ENCODE data around the gene MCU. TPM values are rescaled to one million over a fixed set of nuclear protein-coding genes. Genes with fewer than 3 reads are reported as not detected.
"Not testable (repeated sequence)": the region's sequence is repeated elsewhere in the genome, so short reads cannot be mapped to it uniquely, and the experiment has no call there.

MCU gene
- total RNA-seq, 2 experiments from 2014 or later, result 9.4 to 9.9 TPM

DNA sequence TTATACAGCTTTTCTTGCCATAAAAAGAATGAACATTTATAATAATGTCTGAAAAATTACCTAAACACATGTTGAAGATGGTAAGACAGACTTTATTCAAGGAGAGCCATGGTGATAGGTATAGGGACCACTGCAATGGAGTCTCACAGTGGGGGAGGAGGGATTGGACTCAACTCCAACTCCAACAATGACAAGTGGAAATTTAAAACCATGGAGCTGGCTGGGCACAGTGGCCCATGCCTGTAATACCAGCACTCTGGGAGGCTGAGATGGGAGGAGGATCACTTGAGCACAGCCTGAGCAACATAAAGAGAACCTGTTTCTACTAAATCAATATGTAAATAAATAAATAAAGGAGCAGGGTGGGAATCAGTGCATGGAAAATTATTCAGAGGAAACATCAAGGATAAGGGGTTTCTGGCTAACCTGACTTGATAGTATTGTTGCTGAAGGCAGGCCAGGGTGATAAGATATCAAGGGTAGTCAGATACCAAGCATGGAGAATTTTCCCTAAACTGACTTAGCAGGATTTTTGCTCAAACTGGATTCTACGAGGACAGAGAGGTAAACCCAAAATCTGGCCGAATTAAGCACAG lies 46.6 kb upstream of the MCU start:
- intact Hi-C loops (cut with micrococcal nuclease; ENCODE audit: unreplicated experiment), result no loop called here
- no peaks in the 10 kb centered on the region for H3K9me2 ChIP-seq (ENCODE audit: insufficient read depth, low read length)
- DNase-seq (ENCODE audit: low spot score), result no peak
- no peaks in the 10 kb centered on the region for H4K20me1 ChIP-seq (ENCODE audit: insufficient read depth, low read length)
- no peak overlapping the region for H2AFZ ChIP-seq (ENCODE audit: low read length)
- no peak for TF ChIP-seq EZH2phosphoT487 (IDR thresholded peaks at IDR 0.05; ENCODE audit: borderline replicate concordance, low read depth, low read length)
- TF ChIP-seq, protein P1, sequence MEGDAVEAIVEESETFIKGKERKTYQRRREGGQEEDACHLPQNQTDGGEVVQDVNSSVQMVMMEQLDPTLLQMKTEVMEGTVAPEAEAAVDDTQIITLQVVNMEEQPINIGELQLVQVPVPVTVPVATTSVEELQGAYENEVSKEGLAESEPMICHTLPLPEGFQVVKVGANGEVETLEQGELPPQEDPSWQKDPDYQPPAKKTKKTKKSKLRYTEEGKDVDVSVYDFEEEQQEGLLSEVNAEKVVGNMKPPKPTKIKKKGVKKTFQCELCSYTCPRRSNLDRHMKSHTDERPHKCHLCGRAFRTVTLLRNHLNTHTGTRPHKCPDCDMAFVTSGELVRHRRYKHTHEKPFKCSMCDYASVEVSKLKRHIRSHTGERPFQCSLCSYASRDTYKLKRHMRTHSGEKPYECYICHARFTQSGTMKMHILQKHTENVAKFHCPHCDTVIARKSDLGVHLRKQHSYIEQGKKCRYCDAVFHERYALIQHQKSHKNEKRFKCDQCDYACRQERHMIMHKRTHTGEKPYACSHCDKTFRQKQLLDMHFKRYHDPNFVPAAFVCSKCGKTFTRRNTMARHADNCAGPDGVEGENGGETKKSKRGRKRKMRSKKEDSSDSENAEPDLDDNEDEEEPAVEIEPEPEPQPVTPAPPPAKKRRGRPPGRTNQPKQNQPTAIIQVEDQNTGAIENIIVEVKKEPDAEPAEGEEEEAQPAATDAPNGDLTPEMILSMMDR (conservative IDR thresholded peaks at IDR 0.05; ENCODE audit: low read length), result no peak
- H3K4me3 ChIP-seq (ENCODE audit: low read depth, low read length, poor library complexity, severe bottlenecking), result no peak overlapping the region
- no peaks in the 10 kb centered on the region for H3K4me1 ChIP-seq (ENCODE audit: insufficient read depth, low read length, poor library complexity, severe bottlenecking)
- no peak overlapping the region for H3K27ac ChIP-seq (ENCODE audit: low read depth, low read length, poor library complexity, severe bottlenecking)
- no peak overlapping the region for H3K4me2 ChIP-seq (ENCODE audit: low read length)
- POLR2A ChIA-PET, result interaction anchor here (0.5 to 0.9 kb wide), 3 partner anchors 11 to 451 kb away, joined by 3 to 4 read pairs (median 3); partner anchors contain the start of gene P4HA1
- BruUV-seq (replicated peaks), result no TSS peak
- H3K9me3 ChIP-seq (ENCODE audit: low read length), result no peaks in the 10 kb centered on the region
- CTCF ChIA-PET (ENCODE audit: unreplicated experiment), result no interaction called here
- H3K36me3 ChIP-seq (ENCODE audit: insufficient read depth, low read length), result no peaks in the 10 kb centered on the region
- no peaks in the 10 kb centered on the region for H3K79me2 ChIP-seq (ENCODE audit: insufficient read depth, low read depth, low read length)

GRCh38 chr10:72646971-72647370 lies 45.0 kb upstream of the MCU start:
- H3K36me3 ChIP-seq (ENCODE audit: insufficient read depth, low read length); H3K9me3 ChIP-seq (ENCODE audit: low read length); POLR2A ChIA-PET; H3K4me2 ChIP-seq (ENCODE audit: low read length); H3K9me2 ChIP-seq (ENCODE audit: insufficient read depth, low read length); H2AFZ ChIP-seq (ENCODE audit: low read length); H3K27ac ChIP-seq (ENCODE audit: low read depth, low read length, poor library complexity, severe bottlenecking); BruUV-seq (replicated peaks); H4K20me1 ChIP-seq (ENCODE audit: insufficient read depth, low read length); H3K4me3 ChIP-seq (ENCODE audit: low read depth, low read length, poor library complexity, severe bottlenecking); DNase-seq (ENCODE audit: low spot score); intact Hi-C loops (cut with micrococcal nuclease; ENCODE audit: unreplicated experiment); CTCF ChIA-PET (ENCODE audit: unreplicated experiment); H3K79me2 ChIP-seq (ENCODE audit: insufficient read depth, low read depth, low read length); H3K4me1 ChIP-seq (ENCODE audit: insufficient read depth, low read length, poor library complexity, severe bottlenecking): not testable (repeated sequence)

GRCh38 chr10:72648301-72648700 lies 43.6 kb upstream of the MCU start:
- H3K4me3 ChIP-seq (ENCODE audit: low read depth, low read length, poor library complexity, severe bottlenecking), result no peak overlapping the region
- ChIA-PET POLR2A (interaction anchor here (0.6 kb wide), 1 partner anchor 142 kb away, joined by 3 read pairs; no protein-coding TSS in a partner anchor), CTCF (ENCODE audit: unreplicated experiment) (no interaction called here)
- intact Hi-C loops (cut with micrococcal nuclease; ENCODE audit: unreplicated experiment), result no loop called here
- H3K4me2 ChIP-seq (ENCODE audit: low read length), result no peak overlapping the region
- no peaks in the 10 kb centered on the region for H4K20me1 ChIP-seq (ENCODE audit: insufficient read depth, low read length)
- H3K9me3 ChIP-seq (ENCODE audit: low read length), result no peaks in the 10 kb centered on the region
- no TSS peak for BruUV-seq (replicated peaks)
- no peaks in the 10 kb centered on the region for H3K79me2 ChIP-seq (ENCODE audit: insufficient read depth, low read depth, low read length)
- no peak overlapping the region for H3K27ac ChIP-seq (ENCODE audit: low read depth, low read length, poor library complexity, severe bottlenecking)
- H3K9me2 ChIP-seq (ENCODE audit: insufficient read depth, low read length), result no peaks in the 10 kb centered on the region
- H2AFZ ChIP-seq (ENCODE audit: low read length), result no peak overlapping the region
- no peak for TF ChIP-seq EZH2phosphoT487 (IDR thresholded peaks at IDR 0.05; ENCODE audit: borderline replicate concordance, low read depth, low read length)
- TF ChIP-seq, protein P1 (conservative IDR thresholded peaks at IDR 0.05; ENCODE audit: low read length), result no peak
- no peak for DNase-seq (ENCODE audit: low spot score)
- H3K4me1 ChIP-seq (ENCODE audit: insufficient read depth, low read length, poor library complexity, severe bottlenecking), result no peaks in the 10 kb centered on the region
- H3K36me3 ChIP-seq (ENCODE audit: insufficient read depth, low read length), result no peaks in the 10 kb centered on the region
